ENCODE data around the gene CIRBP.

The CIRBP gene

DNA sequence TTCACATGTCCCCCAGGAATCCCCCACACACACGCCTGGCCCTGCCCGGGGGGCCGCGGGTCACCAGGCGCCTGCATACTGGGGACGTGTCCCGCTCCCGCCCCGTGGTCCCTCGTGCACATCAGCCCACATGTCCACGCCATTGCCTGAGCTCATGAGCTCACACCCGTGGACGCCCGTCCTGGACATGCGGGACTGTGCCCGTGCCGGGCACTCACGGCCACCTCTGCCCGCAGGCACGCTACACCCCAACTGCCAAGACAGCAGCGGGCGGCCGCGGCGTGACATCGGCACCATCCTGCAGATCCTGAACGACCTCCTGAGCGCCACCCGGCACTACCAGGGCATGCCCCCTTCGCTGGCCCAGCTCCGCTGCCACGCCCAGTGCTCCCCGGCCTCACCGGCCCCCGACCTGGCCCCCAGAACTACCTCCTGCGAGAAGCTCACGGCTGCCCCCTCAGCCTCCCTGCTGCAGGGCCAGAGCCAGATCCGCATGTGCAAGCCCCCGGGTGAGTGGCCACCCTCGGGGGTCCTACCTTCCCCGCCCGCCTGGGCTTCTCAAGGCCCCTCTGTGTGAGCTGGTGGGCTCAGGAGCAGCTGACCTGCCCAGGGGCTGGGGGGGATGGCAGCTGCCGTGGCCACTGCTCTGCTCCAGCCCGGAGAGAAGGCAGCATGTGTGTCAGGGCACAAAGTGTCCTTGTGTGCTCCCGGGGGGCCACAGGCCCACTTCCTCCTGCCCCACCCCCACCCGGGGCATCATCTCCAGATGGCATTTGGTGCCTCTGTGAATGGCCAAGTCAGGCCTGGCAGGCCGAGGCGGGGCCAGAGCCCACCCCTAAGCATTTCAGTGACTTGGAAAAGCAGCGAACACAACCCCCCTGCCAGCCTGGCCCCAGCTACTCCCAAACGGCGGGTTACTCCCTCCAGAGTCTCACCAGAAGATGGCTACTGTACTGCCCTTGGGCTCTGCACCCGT is 13.7 kb upstream of the CIRBP start:
- no peak for DNase-seq (ENCODE audit: low read depth in 2 of 2)

DNA sequence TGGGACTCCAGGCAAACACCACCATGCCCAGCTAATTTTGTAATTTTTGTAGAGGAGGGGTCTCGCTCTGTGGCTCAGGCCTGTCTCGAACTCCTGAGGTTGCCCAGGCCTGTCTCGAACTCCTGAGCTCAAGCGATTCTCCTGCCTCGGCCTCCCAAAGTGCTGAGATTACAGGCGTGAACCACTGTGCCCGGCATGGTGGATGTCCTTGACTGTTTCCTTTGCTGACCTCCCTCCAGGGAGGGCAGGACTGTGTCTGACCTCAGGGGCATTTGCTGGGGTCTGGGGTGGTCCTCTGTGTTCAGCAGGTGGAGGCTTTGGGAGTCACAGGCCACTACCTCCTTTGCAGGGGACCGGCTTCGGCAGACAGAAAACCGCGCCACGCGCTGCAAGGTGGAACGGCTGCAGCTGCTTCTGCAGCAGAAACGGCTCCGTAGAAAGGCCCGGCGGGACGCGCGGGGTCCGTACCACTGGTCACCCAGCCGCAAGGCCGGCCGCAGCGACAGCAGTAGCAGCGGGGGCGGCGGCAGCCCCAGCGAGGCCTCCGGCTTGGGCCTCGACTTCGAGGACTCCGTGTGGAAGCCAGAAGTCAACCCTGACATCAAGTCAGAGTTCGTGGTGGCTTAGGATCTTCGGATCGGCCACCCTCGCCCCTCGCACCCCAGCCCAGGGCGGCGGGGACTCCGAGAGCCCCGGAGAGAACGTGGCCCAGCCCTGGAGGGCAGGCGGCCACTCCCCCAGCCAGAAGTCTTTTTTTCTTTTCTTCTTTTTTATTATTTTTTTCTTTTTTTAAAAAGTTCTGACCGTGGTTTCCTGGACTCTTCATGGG is 12.3 kb upstream of the CIRBP start:
- DNase-seq (ENCODE audit: low read depth in 2 of 2), result no peak

GRCh38 chr19:1257475-1258162 is 11.5 kb upstream of the CIRBP start:
- DNase-seq (ENCODE audit: low read depth in 2 of 2), result no peak

DNA sequence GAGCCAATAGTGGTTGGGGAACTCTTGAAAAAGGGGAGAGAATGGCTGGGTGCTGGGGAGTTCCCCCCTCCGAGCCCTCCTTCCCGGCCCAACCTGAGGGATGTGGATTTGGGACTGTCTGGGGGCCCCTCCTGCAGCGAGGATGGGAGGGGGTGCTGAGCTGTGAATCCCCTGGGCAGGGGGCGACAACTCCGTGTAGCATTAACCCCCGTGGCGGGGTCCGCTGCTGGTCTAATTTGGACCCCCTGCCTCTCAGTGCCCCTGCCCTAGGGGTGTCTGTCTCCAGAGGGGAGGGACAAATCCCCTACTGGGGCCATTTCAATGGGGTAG is 11.0 kb upstream of the CIRBP start:
- DNase-seq (ENCODE audit: low read depth in 2 of 2), result no peak

- DNase-seq (ENCODE audit: low read depth in 2 of 2), result no peak
Measured at GRCh38 chr19:1258707-1259205, 10.4 kb upstream of the CIRBP start.

DNA sequence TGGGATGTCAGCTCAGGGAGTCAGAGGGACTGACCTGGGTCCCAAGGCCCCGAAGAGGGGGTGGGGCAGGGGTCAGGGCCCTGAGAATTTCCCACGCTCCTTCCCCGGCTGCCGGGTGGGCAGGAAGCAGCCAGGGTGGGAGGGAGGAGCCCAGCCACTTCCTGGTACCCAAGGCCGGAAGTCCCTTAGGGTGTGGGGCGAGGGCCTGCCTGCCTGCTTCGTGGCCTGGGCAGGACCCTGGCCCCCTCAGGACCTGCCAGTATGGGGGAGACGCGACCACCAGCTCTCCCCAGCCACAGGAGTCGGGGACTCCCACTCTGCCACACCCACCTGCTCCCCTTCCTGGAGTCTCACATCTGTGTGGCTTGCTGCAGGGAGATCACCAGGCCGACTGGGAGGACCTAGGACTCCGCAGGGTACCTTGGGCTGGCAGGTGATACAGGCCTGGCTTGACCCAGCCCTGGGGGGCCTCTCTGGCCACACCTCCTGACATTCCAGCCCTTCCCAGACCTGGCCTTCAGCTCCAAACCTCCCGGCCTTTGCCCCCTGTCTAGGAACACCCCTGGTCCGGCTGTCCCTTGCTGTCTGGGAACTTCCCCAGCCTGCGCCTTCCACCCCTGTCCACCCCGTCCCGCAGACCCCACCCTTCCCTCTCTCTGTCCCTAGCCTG is 9.8 kb upstream of the CIRBP start:
- peak; percentile 64 to 71 for DNase-seq (ENCODE audit: low read depth in 2 of 2)

DNA sequence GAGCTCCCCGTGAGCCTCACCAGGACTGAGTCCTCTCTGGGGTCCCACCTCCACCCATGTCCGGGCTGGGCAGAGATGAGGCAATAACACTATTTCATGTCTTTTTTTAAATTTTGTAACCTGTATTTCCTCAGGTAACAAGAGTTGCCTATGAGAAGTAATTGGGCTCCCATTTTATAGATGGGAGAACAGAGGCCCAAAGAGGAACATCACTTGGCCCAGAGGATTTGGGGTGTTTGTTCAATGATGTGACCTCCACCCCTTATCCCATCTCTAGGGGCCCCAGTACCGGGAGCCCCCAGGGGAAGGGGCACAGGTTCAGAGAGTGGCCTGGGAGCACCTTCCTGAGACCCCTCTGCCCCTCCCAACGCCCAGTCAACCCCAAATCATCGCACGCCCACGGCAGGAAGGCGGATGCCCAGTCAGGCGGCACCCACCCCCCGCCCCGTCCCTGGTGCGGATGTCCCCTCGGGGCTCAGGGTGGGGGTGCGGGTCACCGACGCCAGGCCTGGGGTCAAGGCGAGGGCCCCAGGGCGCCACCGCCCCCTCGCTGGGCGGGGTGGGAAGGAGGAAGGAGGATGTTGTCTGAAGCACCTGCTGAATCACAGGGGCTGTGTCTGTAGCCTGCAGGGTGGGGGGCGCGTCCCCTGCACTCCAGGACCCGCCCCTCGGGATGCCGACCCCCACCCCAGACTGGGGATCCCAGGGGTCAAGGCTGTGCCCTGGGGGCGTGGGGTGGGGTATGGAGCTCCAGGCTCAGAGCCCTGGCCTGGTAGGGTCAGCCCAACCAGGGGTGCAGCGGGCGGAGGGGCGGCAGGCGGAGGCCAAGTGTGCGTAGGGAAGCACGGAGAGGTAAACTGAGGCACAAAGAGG is 9.0 kb upstream of the CIRBP start:
- no peak for DNase-seq (ENCODE audit: low read depth in 2 of 2)

- DNase-seq (ENCODE audit: low read depth in 2 of 2), result peak; percentile 97 to 98
Measured at GRCh38 chr19:1260749-1261537, 8.2 kb upstream of the CIRBP start.

GRCh38 chr19:1261538-1261797 is 7.7 kb upstream of the CIRBP start:
- DNase-seq (ENCODE audit: low read depth in 2 of 2), result no peak

DNA sequence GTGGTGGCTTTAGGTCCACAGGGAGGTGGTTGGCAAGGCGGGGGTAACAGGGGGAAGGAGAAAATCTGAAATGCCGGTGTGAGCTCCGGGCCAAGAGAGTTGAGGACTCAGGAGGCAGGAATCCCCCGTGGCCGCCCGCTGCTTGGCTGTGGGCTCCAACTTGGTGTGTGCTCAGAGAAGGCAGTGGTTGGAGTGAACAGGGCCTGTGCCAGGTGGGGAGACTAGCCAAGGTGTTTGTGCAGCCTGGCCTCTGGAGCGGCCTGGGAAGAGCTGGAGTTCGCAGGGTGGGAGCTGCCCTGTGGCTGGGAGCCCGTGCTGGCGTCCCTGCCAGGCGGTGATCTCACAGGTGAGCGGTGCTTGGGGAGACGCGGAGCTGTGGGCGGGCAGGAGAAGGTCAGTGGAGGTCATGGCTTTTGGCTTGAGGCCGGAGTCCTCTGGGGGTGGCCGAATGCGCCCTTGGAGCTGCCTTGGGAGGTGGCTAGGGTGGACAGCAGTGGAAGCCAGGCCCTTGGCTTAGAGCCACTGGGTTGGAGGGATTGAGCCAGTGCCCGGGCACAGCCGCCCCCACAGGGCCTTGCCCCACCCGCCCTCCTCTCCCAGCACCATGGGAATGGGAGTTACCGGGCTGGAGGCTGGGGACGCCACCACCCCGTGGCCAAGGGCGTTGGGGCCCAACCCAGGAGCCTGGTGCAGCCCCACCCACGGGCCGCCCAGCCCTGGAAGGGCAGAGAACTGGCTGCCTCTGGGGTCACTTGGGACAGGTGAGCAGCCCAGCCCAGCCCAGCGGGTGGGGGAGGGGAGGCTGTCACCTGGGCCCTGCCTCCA is 7.1 kb upstream of the CIRBP start:
- no peak for DNase-seq (ENCODE audit: low read depth in 2 of 2)

- DNase-seq (ENCODE audit: low read depth in 2 of 2), result no peak
Measured at GRCh38 chr19:1262623-1263123, 6.5 kb upstream of the CIRBP start.

GRCh38 chr19:1263188-1263587 is 5.9 kb upstream of the CIRBP start:
- DNase-seq (ENCODE audit: low read depth in 2 of 2), result no peak

GRCh38 chr19:1264801-1265614 is 4.1 kb upstream of the CIRBP start:
- DNase-seq (ENCODE audit: low read depth in 2 of 2), result no peak

- DNase-seq (ENCODE audit: low read depth in 2 of 2), result no peak
Measured at GRCh38 chr19:1265615-1266128, 3.5 kb upstream of the CIRBP start.

GRCh38 chr19:1266129-1266915 is 2.8 kb upstream of the CIRBP start:
- peak; percentile 76 to 83 for DNase-seq (ENCODE audit: low read depth in 2 of 2)

DNA sequence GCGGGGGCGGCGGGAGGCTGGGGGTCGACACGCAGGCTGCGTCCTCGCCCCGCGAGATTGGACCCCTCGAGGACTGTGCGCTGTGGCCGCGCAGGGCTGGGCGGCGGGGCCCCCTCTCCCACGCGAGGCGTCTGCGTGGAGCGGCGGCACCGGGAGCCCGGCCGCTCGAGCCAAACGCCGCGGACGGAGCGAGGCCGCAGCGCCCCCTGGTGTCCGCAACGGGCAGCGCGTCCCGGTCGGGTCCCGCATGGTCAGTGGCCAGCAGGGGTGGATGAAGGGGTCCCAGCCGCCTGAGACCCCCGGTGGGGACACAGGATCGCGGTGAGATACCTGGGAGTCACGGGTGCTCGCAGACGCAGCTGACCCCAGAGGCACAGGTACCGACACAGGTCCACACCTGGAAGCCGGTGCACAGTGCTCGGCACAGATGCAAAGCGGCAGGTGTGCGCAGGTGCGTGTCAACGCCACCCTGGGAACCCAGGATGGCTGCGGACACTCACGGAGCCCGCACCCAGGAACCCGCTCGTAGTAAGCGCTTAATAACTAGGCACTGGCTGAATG is 2.1 kb upstream of the CIRBP start:
- DNase-seq (ENCODE audit: low read depth in 2 of 2), result no peak
